ENCODE results near the gene ELP2. TPM values are rescaled to one million over a fixed set of nuclear protein-coding genes. Genes with fewer than 3 reads are reported as not detected.
"Not testable (repeated sequence)": the region's sequence is repeated elsewhere in the genome, so short reads cannot be mapped to it uniquely, and the experiment has no call there.

The ELP2 gene
- total and polyA plus RNA-seq, 3 experiments from 2014 or later, result 64.1 to 89.6 (median 85.8) TPM

DNA sequence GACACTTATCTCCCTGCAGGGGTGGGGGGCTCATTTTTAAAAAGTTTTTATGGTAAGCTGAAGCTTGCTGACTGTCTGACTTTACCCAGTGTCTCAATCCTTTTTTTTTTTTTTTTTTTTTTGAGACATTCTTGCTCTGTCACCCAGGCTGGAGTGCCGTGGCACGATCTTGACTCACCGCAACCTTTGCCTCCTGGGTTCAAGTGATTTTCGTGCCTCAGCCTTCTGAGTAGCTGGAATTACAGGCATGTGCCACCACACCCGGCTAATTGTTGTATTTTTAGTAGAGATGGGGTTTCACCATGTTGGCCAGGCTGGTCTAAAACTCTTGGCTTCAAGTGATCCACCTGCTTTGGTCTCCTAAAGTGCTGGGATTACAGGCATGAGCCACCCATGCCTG lies 37.6 kb upstream of the ELP2 start:
- H3K27me3 Mint-ChIP-seq; POLR2A ChIA-PET; H3K4me3 Mint-ChIP-seq; H3K36me3 Mint-ChIP-seq; H3K4me1 ChIP-seq (ENCODE audit: insufficient read depth, low read length); DNase-seq; H3K27ac ChIP-seq (ENCODE audit: low read depth, low read length); H3K27me3 ChIP-seq (ENCODE audit: insufficient read depth, low read length, poor library complexity, severe bottlenecking); H3K4me3 ChIP-seq (ENCODE audit: low read length); H3K36me3 ChIP-seq (ENCODE audit: insufficient read depth, low read length); H3K9me3 Mint-ChIP-seq; H3K9me3 ChIP-seq (ENCODE audit: low read length): not testable (repeated sequence)
- H3K27ac Mint-ChIP-seq, result peak overlapping the region in 3 of 8 donors; percentile 16 to 77 (median 67)
- peaks cover 12 to 15% (median 12%) of the 10 kb centered on the region in 3 donors for H3K4me1 Mint-ChIP-seq
- CTCF ChIA-PET, result interaction anchor here (1.0 kb wide), 1 partner anchor 28 kb away, joined by 3 read pairs; no protein-coding TSS in a partner anchor

DNA sequence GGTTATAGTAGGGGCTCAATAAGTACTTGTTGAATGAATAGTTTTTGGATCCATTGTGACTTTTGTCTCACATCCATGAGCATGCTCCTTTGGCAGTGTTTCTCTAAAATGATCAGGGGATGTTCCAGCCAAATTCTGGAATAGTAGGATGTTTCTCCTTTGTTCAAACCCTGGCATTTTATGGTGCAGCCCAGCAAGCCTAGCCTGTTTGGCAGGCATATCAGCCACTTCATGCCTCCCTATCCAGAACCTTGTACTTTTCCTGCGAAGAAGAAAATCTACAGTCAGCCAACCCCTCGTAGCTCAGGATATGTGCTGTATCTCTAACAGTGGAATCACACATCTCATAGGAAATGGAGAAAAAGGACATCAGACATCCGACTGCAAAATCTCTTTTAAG lies 35.3 kb upstream of the ELP2 start:
- ChIA-PET CTCF (interaction anchor here (1.2 to 3.4 kb wide), 7 partner anchors 9 to 194 kb away, joined by 3 to 26 read pairs (median 4); no protein-coding TSS in a partner anchor), POLR2A (no interaction called here)
- Mint-ChIP-seq H3K27ac (no peak overlapping the region), H3K36me3 (no peaks in the 10 kb centered on the region), H3K4me3 (no peak overlapping the region), H3K4me1 (peaks cover 12 to 15% (median 12%) of the 10 kb centered on the region in 3 donors), H3K9me3 (no peaks in the 10 kb centered on the region), H3K27me3 (peaks cover 4 to 8% of the 10 kb centered on the region in 2 donors)
- no peaks in the 10 kb centered on the region for H3K4me1 ChIP-seq (ENCODE audit: insufficient read depth, low read length)
- H3K27ac ChIP-seq (ENCODE audit: low read depth, low read length), result no peak overlapping the region
- no peaks in the 10 kb centered on the region for H3K27me3 ChIP-seq (ENCODE audit: insufficient read depth, low read length, poor library complexity, severe bottlenecking)
- no peaks in the 10 kb centered on the region for H3K9me3 ChIP-seq (ENCODE audit: low read length)
- H3K36me3 ChIP-seq (ENCODE audit: insufficient read depth, low read length), result no peaks in the 10 kb centered on the region
- no peak for DNase-seq
- H3K4me3 ChIP-seq (ENCODE audit: low read length), result no peak overlapping the region

DNA sequence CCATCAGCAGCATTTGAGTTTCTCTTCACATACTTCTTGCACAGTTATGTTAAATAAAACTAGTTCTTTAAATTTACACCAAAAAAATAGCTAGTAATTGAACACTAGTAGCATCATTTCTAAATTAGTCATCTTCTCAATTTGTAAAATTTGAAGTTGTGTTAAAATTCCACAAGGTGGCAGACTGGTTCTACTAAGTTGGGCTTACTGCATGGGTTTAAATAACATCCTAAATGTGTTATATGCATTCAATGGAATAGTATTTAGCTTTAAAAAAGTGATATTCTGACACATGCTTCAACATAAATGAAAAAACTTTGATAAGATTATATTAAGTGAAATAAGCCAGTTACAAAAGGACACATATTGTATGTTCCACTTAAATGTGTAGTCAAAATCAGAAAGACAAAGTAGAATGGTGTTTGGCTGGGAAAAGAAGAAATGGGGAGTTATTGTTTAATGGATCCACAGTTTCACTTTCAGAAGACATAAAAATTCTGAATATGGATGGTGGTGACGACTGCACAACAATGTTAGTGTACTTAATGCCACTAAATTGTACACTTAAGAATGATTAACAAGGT lies 33.7 kb upstream of the ELP2 start:
- DNase-seq, result peak in 2 of 5 donors; percentile 30 to 31
- Mint-ChIP-seq H3K27ac (no peak overlapping the region), H3K27me3 (peaks cover 7 to 8% of the 10 kb centered on the region in 2 donors), H3K36me3 (no peaks in the 10 kb centered on the region), H3K4me1 (peaks cover 12 to 15% (median 12%) of the 10 kb centered on the region in 3 donors), H3K4me3 (no peak overlapping the region), H3K9me3 (no peaks in the 10 kb centered on the region)
- no peaks in the 10 kb centered on the region for H3K4me1 ChIP-seq (ENCODE audit: insufficient read depth, low read length)
- H3K4me3 ChIP-seq (ENCODE audit: low read length), result no peak overlapping the region
- no peak overlapping the region for H3K27ac ChIP-seq (ENCODE audit: low read depth, low read length)
- H3K36me3 ChIP-seq (ENCODE audit: insufficient read depth, low read length), result no peaks in the 10 kb centered on the region
- H3K9me3 ChIP-seq (ENCODE audit: low read length), result no peaks in the 10 kb centered on the region
- ChIA-PET CTCF (interaction anchor here (1.0 to 3.4 kb wide), 10 partner anchors 10 to 188 kb away, joined by 3 to 26 read pairs (median 4); partner anchors contain the start of gene SLC39A6), POLR2A (no interaction called here)
- no peaks in the 10 kb centered on the region for H3K27me3 ChIP-seq (ENCODE audit: insufficient read depth, low read length, poor library complexity, severe bottlenecking)

DNA sequence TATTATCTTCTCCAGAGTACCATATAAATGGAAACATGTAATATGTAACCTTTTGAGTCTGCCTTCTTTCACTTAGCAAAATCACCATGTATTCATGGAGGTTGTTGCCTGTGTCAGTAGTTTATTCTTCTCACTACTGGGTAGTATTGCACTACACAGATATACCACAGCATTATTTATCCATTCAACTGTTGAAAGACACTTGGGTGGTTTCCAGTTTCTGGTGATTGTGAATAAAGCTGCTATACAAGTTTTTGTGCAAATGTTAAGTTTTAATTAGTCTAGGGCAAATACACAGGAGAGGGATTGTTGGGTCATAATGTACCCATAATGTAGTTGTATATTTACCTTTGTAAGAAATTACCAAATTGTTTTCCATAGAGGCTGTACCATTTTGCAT lies 32.7 kb upstream of the ELP2 start:
- DNase-seq, result no peak

DNA sequence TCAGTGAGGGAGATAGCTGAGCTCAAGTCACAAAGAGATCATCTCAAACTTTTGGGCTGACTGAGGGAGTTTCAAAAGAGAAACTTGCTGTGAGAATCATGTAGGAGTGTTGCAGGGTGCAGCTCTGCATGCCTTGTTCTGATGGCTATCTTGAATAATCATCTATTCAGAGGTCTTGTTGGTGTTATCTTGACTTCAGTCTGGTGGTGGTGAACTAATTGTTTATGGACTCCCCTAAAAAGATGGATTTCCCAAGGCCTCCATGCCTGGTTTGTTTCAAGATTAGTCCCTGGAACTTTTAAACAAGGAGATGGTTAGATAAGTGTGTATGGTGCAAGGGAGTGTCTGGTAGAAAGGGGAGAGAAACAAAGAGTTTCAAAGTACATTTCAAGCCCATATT lies 30.4 kb upstream of the ELP2 start:
- H3K9me3 ChIP-seq (ENCODE audit: low read length), result no peaks in the 10 kb centered on the region
- Mint-ChIP-seq H3K4me1 (peaks cover 5 to 10% (median 8%) of the 10 kb centered on the region in 3 donors), H3K27ac (no peak overlapping the region), H3K36me3 (peaks cover 0 to 3% (median 0%) of the 10 kb centered on the region in 3 donors), H3K27me3 (peaks cover 7 to 8% of the 10 kb centered on the region in 2 donors), H3K9me3 (peaks cover 0 to 2% (median 0%) of the 10 kb centered on the region in 5 donors), H3K4me3 (no peak overlapping the region)
- no peak overlapping the region for H3K27ac ChIP-seq (ENCODE audit: low read depth, low read length)
- ChIA-PET CTCF (interaction anchor here (1.6 to 1.7 kb wide), 2 partner anchors 186 to 187 kb away, joined by 3 to 10 read pairs; no protein-coding TSS in a partner anchor), POLR2A (no interaction called here)
- no peak overlapping the region for H3K4me3 ChIP-seq (ENCODE audit: low read length)
- no peak for DNase-seq
- no peaks in the 10 kb centered on the region for H3K36me3 ChIP-seq (ENCODE audit: insufficient read depth, low read length)
- no peaks in the 10 kb centered on the region for H3K4me1 ChIP-seq (ENCODE audit: insufficient read depth, low read length)
- no peaks in the 10 kb centered on the region for H3K27me3 ChIP-seq (ENCODE audit: insufficient read depth, low read length, poor library complexity, severe bottlenecking)

More for the DNA sequence above, 32.7 kb upstream of the ELP2 start:
- ChIA-PET POLR2A (no interaction called here), CTCF (interaction anchor here (3.4 kb wide), 1 partner anchor 187 kb away, joined by 26 read pairs; no protein-coding TSS in a partner anchor)
- peaks cover 12% of the 10 kb centered on the region in 3 donors for H3K4me1 Mint-ChIP-seq
- H3K27ac Mint-ChIP-seq, result no peak overlapping the region
- H3K4me3 Mint-ChIP-seq, result no peak overlapping the region
- H3K27me3 Mint-ChIP-seq, result peaks cover 7 to 8% of the 10 kb centered on the region in 2 donors
- Histone ChIP-seq H3K4me3 (ENCODE audit: low read length) (no peak overlapping the region), H3K27ac (ENCODE audit: low read depth, low read length) (no peak overlapping the region), H3K4me1 (ENCODE audit: insufficient read depth, low read length) (no peaks in the 10 kb centered on the region), H3K36me3 (ENCODE audit: insufficient read depth, low read length) (no peaks in the 10 kb centered on the region), H3K9me3 (ENCODE audit: low read length) (no peaks in the 10 kb centered on the region), H3K27me3 (ENCODE audit: insufficient read depth, low read length, poor library complexity, severe bottlenecking) (no peaks in the 10 kb centered on the region)
- peaks cover 0 to under 1% (median 0%) of the 10 kb centered on the region in 5 donors for H3K9me3 Mint-ChIP-seq
- no peaks in the 10 kb centered on the region for H3K36me3 Mint-ChIP-seq

DNA sequence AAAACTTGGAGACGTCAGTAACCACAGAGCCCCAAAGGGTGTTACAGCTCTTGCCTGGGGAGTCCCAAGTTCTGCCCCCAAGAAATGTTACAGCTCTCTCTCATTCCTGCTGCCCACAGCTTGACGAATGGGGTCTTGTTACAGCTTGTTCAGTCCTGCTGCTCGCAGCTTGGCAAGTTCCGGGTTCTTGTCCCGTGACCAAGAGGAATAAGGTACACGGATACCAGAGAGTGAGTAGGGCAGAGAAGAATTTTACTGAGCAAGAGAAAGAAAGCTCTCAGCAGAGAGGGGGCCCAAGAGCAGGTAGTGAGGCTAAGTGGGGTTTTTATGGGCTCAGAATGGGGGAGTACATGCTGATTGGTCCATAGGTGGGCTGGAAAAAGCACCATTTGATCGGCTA lies 27.8 kb upstream of the ELP2 start:
- no peaks in the 10 kb centered on the region for H3K27me3 ChIP-seq (ENCODE audit: insufficient read depth, low read length, poor library complexity, severe bottlenecking)
- Mint-ChIP-seq H3K9me3 (peaks cover 0 to 2% (median 0%) of the 10 kb centered on the region in 5 donors), H3K27me3 (peaks cover 0 to 7% of the 10 kb centered on the region in 2 donors), H3K27ac (peak overlapping the region in 1 of 8 donors; percentile 7), H3K4me3 (no peak overlapping the region), H3K36me3 (peaks cover 0 to 3% (median 0%) of the 10 kb centered on the region in 3 donors), H3K4me1 (peaks cover 5 to 10% (median 8%) of the 10 kb centered on the region in 3 donors)
- ChIA-PET POLR2A (no interaction called here), CTCF (interaction anchor here (1.4 kb wide), 1 partner anchor 182 kb away, joined by 3 read pairs; no protein-coding TSS in a partner anchor)
- H3K27ac ChIP-seq (ENCODE audit: low read depth, low read length), result no peak overlapping the region
- H3K4me1 ChIP-seq (ENCODE audit: insufficient read depth, low read length), result no peaks in the 10 kb centered on the region
- H3K36me3 ChIP-seq (ENCODE audit: insufficient read depth, low read length), result no peaks in the 10 kb centered on the region
- no peaks in the 10 kb centered on the region for H3K9me3 ChIP-seq (ENCODE audit: low read length)
- H3K4me3 ChIP-seq (ENCODE audit: low read length), result no peak overlapping the region
- no peak for DNase-seq

DNA sequence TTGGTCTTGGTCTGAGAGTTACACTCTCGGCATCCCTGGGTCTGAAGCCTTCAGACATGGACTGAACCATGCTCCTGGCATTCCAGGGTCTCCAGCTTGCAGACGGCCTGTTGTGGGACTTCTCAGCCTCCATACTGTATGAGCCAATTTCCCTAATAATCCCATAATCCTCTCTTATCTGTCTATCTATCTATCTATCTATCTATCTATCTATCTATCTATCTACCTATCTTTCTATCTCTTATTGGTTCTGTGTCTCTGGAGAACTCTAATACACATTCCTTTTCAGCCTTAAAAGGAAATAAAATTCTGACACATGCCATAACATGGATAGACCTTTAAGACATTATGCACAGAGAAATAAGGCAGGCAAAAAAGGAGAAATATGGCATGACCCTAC lies 24.9 kb upstream of the ELP2 start:
- H3K4me3 Mint-ChIP-seq, result peak overlapping the region in 1 of 7 donors; percentile 62
- CTCF ChIA-PET, result no interaction called here
- peaks cover 5 to 10% (median 8%) of the 10 kb centered on the region in 3 donors for H3K4me1 Mint-ChIP-seq
- DNase-seq, result no peak
- H3K27me3 Mint-ChIP-seq, result peaks cover 0 to 7% of the 10 kb centered on the region in 2 donors
- no peaks in the 10 kb centered on the region for H3K9me3 ChIP-seq (ENCODE audit: low read length)
- no peaks in the 10 kb centered on the region for H3K4me1 ChIP-seq (ENCODE audit: insufficient read depth, low read length)
- POLR2A ChIA-PET, result no interaction called here
- no peaks in the 10 kb centered on the region for H3K36me3 ChIP-seq (ENCODE audit: insufficient read depth, low read length)
- H3K36me3 Mint-ChIP-seq, result peaks cover 3 to 18% (median 10%) of the 10 kb centered on the region in 3 donors
- no peak overlapping the region for H3K4me3 ChIP-seq (ENCODE audit: low read length)
- no peak overlapping the region for H3K27ac Mint-ChIP-seq
- H3K9me3 Mint-ChIP-seq, result peaks cover 0 to 2% (median 0%) of the 10 kb centered on the region in 5 donors
- no peaks in the 10 kb centered on the region for H3K27me3 ChIP-seq (ENCODE audit: insufficient read depth, low read length, poor library complexity, severe bottlenecking)
- H3K27ac ChIP-seq (ENCODE audit: low read depth, low read length), result no peak overlapping the region

DNA sequence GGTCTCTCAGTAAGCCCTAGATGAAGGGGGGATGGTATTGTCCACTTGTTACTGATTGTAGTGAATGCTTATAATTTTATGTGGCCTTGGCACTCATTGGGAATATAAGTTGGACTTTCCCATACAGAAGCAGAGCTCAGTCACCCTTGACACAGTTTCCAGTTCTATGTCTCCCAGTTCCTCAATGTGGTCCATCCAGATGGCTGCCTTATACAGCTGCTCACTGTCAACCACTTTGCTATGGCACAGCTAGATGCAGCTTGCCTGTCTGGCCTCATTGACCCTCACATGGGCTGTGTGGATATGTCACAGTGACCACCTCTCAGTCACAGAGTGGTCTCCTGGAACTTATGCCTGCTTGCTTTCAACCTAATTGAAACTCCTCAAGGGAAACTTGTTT lies 22.2 kb upstream of the ELP2 start:
- no peaks in the 10 kb centered on the region for H3K4me1 ChIP-seq (ENCODE audit: insufficient read depth, low read length)
- Mint-ChIP-seq H3K9me3 (no peaks in the 10 kb centered on the region), H3K27me3 (peaks cover 0 to 1% of the 10 kb centered on the region in 2 donors), H3K27ac (no peak overlapping the region), H3K4me1 (peaks cover 5 to 10% (median 8%) of the 10 kb centered on the region in 3 donors), H3K4me3 (no peak overlapping the region), H3K36me3 (peaks cover 7 to 38% (median 25%) of the 10 kb centered on the region in 3 donors)
- no peak overlapping the region for H3K4me3 ChIP-seq (ENCODE audit: low read length)
- no peak for DNase-seq
- peaks cover 13% of the 10 kb centered on the region for H3K36me3 ChIP-seq (ENCODE audit: insufficient read depth, low read length)
- no peaks in the 10 kb centered on the region for H3K9me3 ChIP-seq (ENCODE audit: low read length)
- ChIA-PET POLR2A (no interaction called here), CTCF (interaction anchor here (1.3 kb wide), 1 partner anchor 13 kb away, joined by 3 read pairs; no protein-coding TSS in a partner anchor)
- H3K27ac ChIP-seq (ENCODE audit: low read depth, low read length), result no peak overlapping the region
- H3K27me3 ChIP-seq (ENCODE audit: insufficient read depth, low read length, poor library complexity, severe bottlenecking), result no peaks in the 10 kb centered on the region

All from CD8-positive, alpha-beta memory T cell (primary cell).